Measurements from ENCODE around the gene CD38.

DNA sequence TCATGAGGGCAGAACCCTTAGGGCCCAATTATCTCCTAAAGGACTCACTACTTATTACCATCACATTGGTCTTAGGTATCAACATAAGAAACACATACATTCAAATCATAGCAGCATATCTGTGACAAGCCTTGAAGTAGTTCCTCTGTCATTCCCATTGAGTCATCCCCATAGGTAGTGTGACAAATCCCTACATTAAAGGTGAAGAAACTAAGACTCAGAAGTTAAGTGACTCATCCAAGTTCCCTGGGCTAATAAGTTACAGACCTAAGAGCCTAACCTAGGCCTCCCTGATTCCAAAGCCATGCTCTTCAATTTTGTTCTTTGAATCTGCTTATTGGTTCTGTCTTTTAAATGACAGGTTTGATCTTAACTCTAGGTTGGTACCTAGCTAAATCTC, 58.2 kb downstream of the CD38 start:
- TF ChIP-seq CTCF (IDR thresholded peaks at IDR 0.05) (no peak), POLR2A (IDR thresholded peaks at IDR 0.05) (no peak)
